Measurements from ENCODE around the gene SHLD1.

SHLD1 gene

DNA sequence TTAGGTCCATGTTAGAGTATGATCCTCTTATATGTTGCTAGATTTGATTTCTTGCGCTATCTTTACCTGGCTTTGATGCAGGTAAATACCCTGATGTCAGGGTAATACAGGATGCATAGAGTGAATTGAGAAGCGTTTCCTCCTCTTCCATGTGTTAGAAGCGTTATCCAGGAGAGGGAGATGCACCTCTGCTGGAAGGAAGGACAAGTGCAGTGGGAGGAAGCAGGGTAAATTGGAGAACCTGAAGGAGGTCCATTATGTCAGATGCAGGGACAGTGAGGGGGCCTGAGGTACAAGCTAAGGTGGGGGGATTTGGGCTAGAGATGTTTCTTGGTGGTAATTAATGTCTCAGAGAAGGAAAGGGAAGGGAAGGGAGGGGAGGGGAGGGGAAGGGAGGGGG lies 7.7 kb downstream of the SHLD1 start:
- Histone ChIP-seq H3K4me3 (ENCODE audit: low read length) (no peak overlapping the region), H3K36me3 (ENCODE audit: control insufficient read depth, insufficient read depth, low read length) (no peaks in the 10 kb centered on the region), H3K9me3 (ENCODE audit: control insufficient read depth, insufficient read depth, low read length) (no peaks in the 10 kb centered on the region), H3K27ac (ENCODE audit: low read length) (no peak overlapping the region), H3K4me1 (ENCODE audit: control insufficient read depth, insufficient read depth, low read length) (0 out of 2 replicates have a peak, but pooled peaks cover 1% of the 10 kb centered on the region), H3K27me3 (ENCODE audit: control insufficient read depth, insufficient read depth, low read length) (no peaks in the 10 kb centered on the region)
- DNase-seq (ENCODE audit: low read depth, low spot score): no peak
- WGBS (ENCODE audit: insufficient coverage, insufficient read length): no CpG with 5 or more reads among the region's 3 CpGs

- H3K4me3 ChIP-seq (ENCODE audit: low read length): no peak overlapping the region
- no peak overlapping the region for H3K27ac ChIP-seq (ENCODE audit: low read length)
- no peaks in the 10 kb centered on the region for H3K36me3 ChIP-seq (ENCODE audit: control insufficient read depth, insufficient read depth, low read length)
- DNase-seq (ENCODE audit: low read depth, low spot score): no peak
- no peaks in the 10 kb centered on the region for H3K9me3 ChIP-seq (ENCODE audit: control insufficient read depth, insufficient read depth, low read length)
- no peaks in the 10 kb centered on the region; the same call in 1 of the 2 replicates for H3K4me1 ChIP-seq (ENCODE audit: control insufficient read depth, insufficient read depth, low read length)
- no CpG with 5 or more reads among the region's 7 CpGs for WGBS (ENCODE audit: insufficient coverage, insufficient read length)
- no peaks in the 10 kb centered on the region for H3K27me3 ChIP-seq (ENCODE audit: control insufficient read depth, insufficient read depth, low read length)
Observed at GRCh38 chr20:5766085-5766764, 16.0 kb downstream of the SHLD1 start.

DNA sequence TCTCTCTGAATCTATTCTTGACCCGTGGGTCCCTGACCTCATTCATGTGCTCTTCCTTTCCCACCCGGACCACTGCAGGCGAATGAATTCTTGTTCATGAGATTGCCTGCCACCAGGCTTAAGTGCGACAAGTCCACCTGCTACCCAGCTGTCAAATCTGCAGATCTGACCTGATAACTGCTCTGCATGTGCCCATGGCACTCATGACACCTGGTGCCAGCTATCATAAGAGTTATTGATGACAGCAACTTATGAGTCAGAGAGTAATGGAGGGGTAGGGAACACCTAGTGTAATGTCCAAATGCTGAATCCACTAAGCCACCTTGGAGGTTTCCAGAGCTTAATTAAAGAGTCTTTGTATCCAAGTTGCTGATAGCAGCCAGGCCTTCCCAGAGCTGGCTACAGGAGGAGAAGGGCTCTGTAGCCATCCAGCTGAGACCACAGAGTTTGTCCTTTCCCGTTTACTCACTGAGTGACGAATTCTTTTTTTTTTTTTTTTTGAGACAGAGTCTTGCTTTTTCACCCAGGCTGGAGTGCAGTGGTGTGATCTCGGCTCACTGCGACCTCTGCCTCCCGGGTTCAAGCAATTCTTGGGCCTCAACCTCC lies 17.4 kb downstream of the SHLD1 start:
- H3K27ac ChIP-seq (ENCODE audit: low read length): no peak overlapping the region
- WGBS (ENCODE audit: insufficient coverage, insufficient read length): no CpG with 5 or more reads among the region's 9 CpGs
- no peak overlapping the region for H3K4me3 ChIP-seq (ENCODE audit: low read length)
- no peak for DNase-seq (ENCODE audit: low read depth, low spot score)
- no peaks in the 10 kb centered on the region; the same call in 1 of the 2 replicates for H3K4me1 ChIP-seq (ENCODE audit: control insufficient read depth, insufficient read depth, low read length)
- no peaks in the 10 kb centered on the region for H3K9me3 ChIP-seq (ENCODE audit: control insufficient read depth, insufficient read depth, low read length)
- no peaks in the 10 kb centered on the region for H3K27me3 ChIP-seq (ENCODE audit: control insufficient read depth, insufficient read depth, low read length)
- no peaks in the 10 kb centered on the region for H3K36me3 ChIP-seq (ENCODE audit: control insufficient read depth, insufficient read depth, low read length)

DNA sequence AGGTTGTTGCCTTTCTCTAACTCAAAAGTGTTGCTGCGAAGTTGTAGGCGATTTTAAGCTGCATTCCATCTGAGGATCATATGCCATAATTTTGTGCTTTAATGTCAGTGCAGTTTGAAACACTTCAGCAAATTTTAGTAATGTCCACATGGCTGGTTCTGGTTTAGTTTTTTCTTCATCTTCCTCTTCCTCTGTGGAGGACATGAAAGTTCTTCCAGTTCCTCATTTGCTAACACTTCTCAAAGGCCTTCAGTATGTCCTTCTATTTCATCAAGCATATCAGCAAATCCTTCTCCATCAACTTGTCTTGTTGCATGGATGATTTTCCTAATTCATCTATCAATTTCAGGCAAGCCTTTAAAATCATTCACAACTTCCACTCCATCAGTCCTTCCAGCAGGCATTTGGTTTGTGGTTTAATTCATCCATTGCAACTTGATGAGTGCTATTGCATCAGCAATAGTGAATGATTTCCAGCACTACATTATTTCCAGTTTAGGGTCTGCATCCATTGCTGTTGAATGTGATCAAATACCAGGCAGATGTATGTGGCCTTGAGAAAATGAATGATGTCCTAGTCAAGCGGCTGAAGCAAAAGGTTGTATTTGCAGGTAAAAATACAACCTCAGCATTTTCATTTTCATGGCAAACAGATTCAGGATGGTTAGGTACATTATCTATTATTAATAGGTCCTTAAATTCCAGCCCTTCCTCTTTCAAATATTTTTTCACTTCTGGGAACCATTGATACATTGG lies 20.2 kb downstream of the SHLD1 start:
- WGBS (ENCODE audit: insufficient coverage, insufficient read length): no CpG with 5 or more reads among the region's 3 CpGs
- Histone ChIP-seq H3K36me3 (ENCODE audit: control insufficient read depth, insufficient read depth, low read length) (no peaks in the 10 kb centered on the region), H3K27ac (ENCODE audit: low read length) (no peak overlapping the region), H3K27me3 (ENCODE audit: control insufficient read depth, insufficient read depth, low read length) (no peaks in the 10 kb centered on the region), H3K4me3 (ENCODE audit: low read length) (no peak overlapping the region), H3K9me3 (ENCODE audit: control insufficient read depth, insufficient read depth, low read length) (no peaks in the 10 kb centered on the region), H3K4me1 (ENCODE audit: control insufficient read depth, insufficient read depth, low read length) (no peaks in the 10 kb centered on the region; the same call in 1 of the 2 replicates)
- DNase-seq (ENCODE audit: low read depth, low spot score): no peak

- no CpG with 5 or more reads among the region's 1 CpG for WGBS (ENCODE audit: insufficient coverage, insufficient read length)
- no peak overlapping the region for H3K4me3 ChIP-seq (ENCODE audit: low read length)
- H3K27ac ChIP-seq (ENCODE audit: low read length): no peak overlapping the region
Observed at GRCh38 chr20:5770987-5771318, 20.8 kb downstream of the SHLD1 start.

GRCh38 chr20:5772704-5773103 lies 22.5 kb downstream of the SHLD1 start:
- Histone ChIP-seq H3K9me3 (ENCODE audit: control insufficient read depth, insufficient read depth, low read length) (no peaks in the 10 kb centered on the region), H3K4me1 (ENCODE audit: control insufficient read depth, insufficient read depth, low read length) (no peaks in the 10 kb centered on the region; the same call in 1 of the 2 replicates), H3K27ac (ENCODE audit: low read length) (no peak overlapping the region), H3K36me3 (ENCODE audit: control insufficient read depth, insufficient read depth, low read length) (no peaks in the 10 kb centered on the region), H3K4me3 (ENCODE audit: low read length) (no peak overlapping the region), H3K27me3 (ENCODE audit: control insufficient read depth, insufficient read depth, low read length) (no peaks in the 10 kb centered on the region)
- no CpG with 5 or more reads among the region's 5 CpGs for WGBS (ENCODE audit: insufficient coverage, insufficient read length)
- no peak for DNase-seq (ENCODE audit: low read depth, low spot score)

More at GRCh38 chr20:5770987-5771318, 20.8 kb downstream of the SHLD1 start:
- no peaks in the 10 kb centered on the region; the same call in 1 of the 2 replicates for H3K4me1 ChIP-seq (ENCODE audit: control insufficient read depth, insufficient read depth, low read length)
- H3K27me3 ChIP-seq (ENCODE audit: control insufficient read depth, insufficient read depth, low read length): no peaks in the 10 kb centered on the region
- H3K36me3 ChIP-seq (ENCODE audit: control insufficient read depth, insufficient read depth, low read length): no peaks in the 10 kb centered on the region
- no peaks in the 10 kb centered on the region for H3K9me3 ChIP-seq (ENCODE audit: control insufficient read depth, insufficient read depth, low read length)
- DNase-seq (ENCODE audit: low read depth, low spot score): no peak

DNA sequence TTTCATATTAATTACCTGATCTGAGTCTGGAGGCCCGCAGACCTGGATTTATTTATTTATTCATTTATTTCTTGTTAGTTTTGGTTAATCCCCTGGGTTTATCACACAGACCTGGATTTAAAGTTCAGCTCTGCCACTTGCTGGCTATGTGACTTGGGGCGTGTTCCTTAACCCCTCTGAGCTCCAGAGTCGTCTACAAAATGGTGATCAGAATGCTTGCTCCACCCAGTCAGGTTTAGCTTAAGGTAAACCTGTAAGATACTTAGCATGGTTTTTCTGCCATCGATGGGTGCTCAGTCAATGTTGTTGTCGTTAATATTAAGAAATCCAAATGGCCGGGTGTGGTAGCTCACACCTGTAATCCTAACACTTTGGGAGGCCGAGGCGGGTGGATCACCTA lies 23.4 kb downstream of the SHLD1 start:
- H3K4me1 ChIP-seq (ENCODE audit: control insufficient read depth, insufficient read depth, low read length): no peaks in the 10 kb centered on the region; the same call in 1 of the 2 replicates
- no peaks in the 10 kb centered on the region for H3K36me3 ChIP-seq (ENCODE audit: control insufficient read depth, insufficient read depth, low read length)
- H3K27ac ChIP-seq (ENCODE audit: low read length): no peak overlapping the region
- WGBS (ENCODE audit: insufficient coverage, insufficient read length): no CpG with 5 or more reads among the region's 8 CpGs
- H3K9me3 ChIP-seq (ENCODE audit: control insufficient read depth, insufficient read depth, low read length): no peaks in the 10 kb centered on the region
- no peak for DNase-seq (ENCODE audit: low read depth, low spot score)
- H3K4me3 ChIP-seq (ENCODE audit: low read length): no peak overlapping the region
- no peaks in the 10 kb centered on the region for H3K27me3 ChIP-seq (ENCODE audit: control insufficient read depth, insufficient read depth, low read length)

GRCh38 chr20:5776077-5776476 lies 25.9 kb downstream of the SHLD1 start:
- Histone ChIP-seq H3K27ac (ENCODE audit: low read length) (no peak overlapping the region), H3K9me3 (ENCODE audit: control insufficient read depth, insufficient read depth, low read length) (no peaks in the 10 kb centered on the region), H3K36me3 (ENCODE audit: control insufficient read depth, insufficient read depth, low read length) (no peaks in the 10 kb centered on the region), H3K27me3 (ENCODE audit: control insufficient read depth, insufficient read depth, low read length) (no peaks in the 10 kb centered on the region), H3K4me3 (ENCODE audit: low read length) (no peak overlapping the region), H3K4me1 (ENCODE audit: control insufficient read depth, insufficient read depth, low read length) (no peaks in the 10 kb centered on the region)
- no CpG with 5 or more reads among the region's 5 CpGs for WGBS (ENCODE audit: insufficient coverage, insufficient read length)
- DNase-seq (ENCODE audit: low read depth, low spot score): no peak

GRCh38 chr20:5779071-5779900 lies 29.1 kb downstream of the SHLD1 start:
- no peaks in the 10 kb centered on the region for H3K9me3 ChIP-seq (ENCODE audit: control insufficient read depth, insufficient read depth, low read length)
- no peaks in the 10 kb centered on the region for H3K27me3 ChIP-seq (ENCODE audit: control insufficient read depth, insufficient read depth, low read length)
- no peak for DNase-seq (ENCODE audit: low read depth, low spot score)
- no peak overlapping the region for H3K27ac ChIP-seq (ENCODE audit: low read length)
- H3K4me1 ChIP-seq (ENCODE audit: control insufficient read depth, insufficient read depth, low read length): no peaks in the 10 kb centered on the region
- H3K36me3 ChIP-seq (ENCODE audit: control insufficient read depth, insufficient read depth, low read length): no peaks in the 10 kb centered on the region
- no peak overlapping the region for H3K4me3 ChIP-seq (ENCODE audit: low read length)
- WGBS (ENCODE audit: insufficient coverage, insufficient read length): no CpG with 5 or more reads among the region's 3 CpGs

- DNase-seq (ENCODE audit: low read depth, low spot score): no peak
- no peaks in the 10 kb centered on the region for H3K36me3 ChIP-seq (ENCODE audit: control insufficient read depth, insufficient read depth, low read length)
- WGBS (ENCODE audit: insufficient coverage, insufficient read length): no CpG with 5 or more reads among the region's 2 CpGs
- H3K27me3 ChIP-seq (ENCODE audit: control insufficient read depth, insufficient read depth, low read length): no peaks in the 10 kb centered on the region
- H3K4me3 ChIP-seq (ENCODE audit: low read length): no peak overlapping the region
- no peaks in the 10 kb centered on the region for H3K4me1 ChIP-seq (ENCODE audit: control insufficient read depth, insufficient read depth, low read length)
- no peaks in the 10 kb centered on the region for H3K9me3 ChIP-seq (ENCODE audit: control insufficient read depth, insufficient read depth, low read length)
- H3K27ac ChIP-seq (ENCODE audit: low read length): no peak overlapping the region
Observed at GRCh38 chr20:5780846-5781217, 30.6 kb downstream of the SHLD1 start.

Data from iPS DF 6.9 (cell line).